Measurements from ENCODE around the gene SERTAD2. TPM values are rescaled to one million over a fixed set of nuclear protein-coding genes. Genes with fewer than 3 reads are reported as not detected.

The SERTAD2 gene
- total RNA-seq, 2 donors from 2014 or later, result 3.3 to 6.7 TPM

- H3K27ac ChIP-seq, result no peak overlapping the region
- no peaks in the 10 kb centered on the region for H3K27me3 ChIP-seq
- no peak overlapping the region for H3K4me3 ChIP-seq
- no peaks in the 10 kb centered on the region for H3K36me3 ChIP-seq (replicated peaks in 1 of 2; ENCODE audit: insufficient read depth in 1 of 2, low read depth in 2 of 2)
- H3K4me1 ChIP-seq, result peaks cover 25% of the 10 kb centered on the region
- TF ChIP-seq CTCF (IDR thresholded peaks at IDR 0.05) (no peak), POLR2A (IDR thresholded peaks at IDR 0.05) (no peak)
- ATAC-seq (no peak), DNase-seq (no peak)
- no peaks in the 10 kb centered on the region for H3K9me3 ChIP-seq
- intact Hi-C loops (cut with DNase I), result loop anchor here (10.0 kb wide), 1 partner anchor 99 kb away; no protein-coding TSS in a partner anchor
- 41 to 58% methylated on average over 3 of the region's 3 CpGs for WGBS, 2 donors
Measured at GRCh38 chr2:64655873-64656272, 2.2 kb upstream of the SERTAD2 start.

- ATAC-seq, result no peak
- Histone ChIP-seq H3K9me3 (no peaks in the 10 kb centered on the region), H3K27me3 (no peaks in the 10 kb centered on the region), H3K4me3 (peak overlapping the region in 1 of 2 donors; percentile 48), H3K4me1 (peaks cover 32% of the 10 kb centered on the region), H3K27ac (peak overlapping the region; percentile 98 to 100 (median 100)), H3K36me3 (replicated peaks in 1 of 2; ENCODE audit: insufficient read depth in 1 of 2, low read depth in 2 of 2) (no peaks in the 10 kb centered on the region)
- DNase-seq, result peak in 1 of 4 donors; percentile 24
- TF ChIP-seq POLR2A (IDR thresholded peaks at IDR 0.05) (no peak), CTCF (IDR thresholded peaks at IDR 0.05) (peak in 2 of 7 experiments; percentile 9 to 21)
- intact Hi-C loops (cut with DNase I), result loop anchor here (10.0 kb wide), 1 partner anchor 100 kb away; no protein-coding TSS in a partner anchor
- WGBS, 2 donors, result 28 to 39% methylated on average over 7 of the region's 7 CpGs
Measured at GRCh38 chr2:64655018-64655664, 1.4 kb upstream of the SERTAD2 start.

GRCh38 chr2:64654063-64654811 lies 524 bp upstream of the SERTAD2 start:
- DNase-seq (peak; percentile 79 to 87 (median 82)), ATAC-seq (peak; percentile 69)
- Histone ChIP-seq H3K4me1 (peaks cover 40% of the 10 kb centered on the region), H3K36me3 (replicated peaks in 1 of 2; ENCODE audit: insufficient read depth in 1 of 2, low read depth in 2 of 2) (no peaks in the 10 kb centered on the region), H3K9me3 (no peaks in the 10 kb centered on the region), H3K27me3 (no peaks in the 10 kb centered on the region), H3K4me3 (peak overlapping the region; percentile 48 to 64), H3K27ac (peak overlapping the region; percentile 98 to 100 (median 100))
- TF ChIP-seq CTCF (IDR thresholded peaks at IDR 0.05) (peak in 1 of 7 experiments; percentile 30), POLR2A (IDR thresholded peaks at IDR 0.05) (peak; percentile 87 to 93 (median 91))
- intact Hi-C loops (cut with DNase I), result loop anchor here (10.0 kb wide), 1 partner anchor 101 kb away; no protein-coding TSS in a partner anchor
- 0 to 1% methylated on average over 1 to 70 of the region's 70 CpGs for WGBS, 2 donors

DNA sequence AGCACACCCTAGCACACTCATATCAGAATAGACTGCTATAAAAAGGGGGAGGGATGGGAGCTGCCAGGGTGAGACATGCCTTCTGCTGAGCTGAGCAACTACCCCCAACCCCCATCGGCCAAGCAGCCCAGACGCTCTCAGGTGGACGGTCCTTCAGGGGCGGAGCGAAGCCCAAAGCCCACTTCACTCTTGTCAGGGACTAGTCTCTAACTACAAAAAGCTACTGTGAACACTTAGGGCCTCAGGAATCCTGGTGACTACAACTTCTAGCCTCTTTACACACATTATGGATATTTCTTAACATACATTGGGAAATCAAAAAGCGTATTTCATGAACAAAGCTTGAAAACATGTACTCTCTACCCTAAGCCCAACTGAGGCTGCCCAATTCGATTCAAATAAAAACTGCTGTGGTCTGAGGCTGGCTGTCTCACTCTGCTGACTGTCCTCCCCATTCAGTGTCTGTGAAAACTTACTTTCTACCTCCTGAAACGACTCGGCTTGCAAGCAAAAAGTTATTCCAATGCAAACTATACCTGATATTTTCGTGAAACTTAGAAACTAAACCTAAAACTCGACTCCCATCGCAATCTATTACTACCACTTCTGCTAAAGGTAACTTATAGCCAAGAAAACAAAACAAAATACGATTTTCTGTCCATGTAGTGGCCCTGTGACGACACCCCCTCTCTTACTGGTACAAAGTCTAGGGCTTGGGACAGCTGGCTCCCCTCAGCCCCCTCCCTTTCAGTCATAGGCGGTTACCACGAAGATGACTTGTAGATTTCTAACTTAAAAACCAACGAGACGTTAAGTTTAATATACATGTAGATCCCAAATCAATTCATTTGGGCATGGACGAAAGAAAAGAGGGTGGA lies 1.2 kb downstream of the SERTAD2 start:
- DNase-seq, result peak; percentile 46 to 68 (median 56)
- Histone ChIP-seq H3K27me3 (no peaks in the 10 kb centered on the region), H3K4me3 (peak overlapping the region; percentile 54 to 85), H3K36me3 (replicated peaks in 1 of 2; ENCODE audit: insufficient read depth in 1 of 2, low read depth in 2 of 2) (no peaks in the 10 kb centered on the region), H3K9me3 (no peaks in the 10 kb centered on the region), H3K4me1 (peaks cover 55% of the 10 kb centered on the region), H3K27ac (peak overlapping the region; percentile 98 to 100 (median 100))
- WGBS, 2 donors, result 0 to 1% methylated on average over 19 of the region's 19 CpGs
- TF ChIP-seq POLR2A (IDR thresholded peaks at IDR 0.05), result no peak
- no peak for TF ChIP-seq CTCF (IDR thresholded peaks at IDR 0.05)
- intact Hi-C loops (cut with DNase I), result loop anchor here (10.0 kb wide), 1 partner anchor 102 kb away; no protein-coding TSS in a partner anchor
- peak; percentile 10 for ATAC-seq

Measured in body of pancreas (tissue), 4 donors.